IgD-negative memory B cell (primary cell): ENCODE results near the gene OR12D3. TPM values are rescaled to one million over a fixed set of nuclear protein-coding genes. Genes with fewer than 3 reads are reported as not detected.
"Not testable (repeated sequence)": the region's sequence is repeated elsewhere in the genome, so short reads cannot be mapped to it uniquely, and the experiment has no call there.

ENCODE experiments used
- H3K27ac Mint-ChIP-seq, 3 donors: one replicate each; pipeline ENCODE4 v1.8.0; 2020 to 2022; ENCODE audit warnings: mild to moderate bottlenecking in 3 of 3, mixed read lengths in 3 of 3, moderate library complexity in 1 of 3
- H3K27me3 Mint-ChIP-seq: one replicate; pipeline ENCODE4 v1.8.0; 2021; ENCODE audit warnings: mixed read lengths
- H3K36me3 Mint-ChIP-seq: one replicate; pipeline ENCODE4 v1.8.0; 2020; ENCODE audit warnings: mild to moderate bottlenecking, mixed read lengths
- H3K4me1 Mint-ChIP-seq, 3 donors: one replicate each; pipeline ENCODE4 v1.8.0; 2020 to 2022; ENCODE audit warnings: mixed read lengths in 3 of 3, mild to moderate bottlenecking in 1 of 3
- H3K4me3 Mint-ChIP-seq, 4 donors: one replicate each; pipeline ENCODE4 v1.8.0; 2020 to 2022; ENCODE audit warnings: mild to moderate bottlenecking in 4 of 4, mixed read lengths in 4 of 4, moderate library complexity in 3 of 4
- H3K9me3 Mint-ChIP-seq, 3 donors: one replicate each; pipeline ENCODE4 v1.8.0; 2020 to 2021; ENCODE audit warnings: mixed read lengths in 3 of 3, mild to moderate bottlenecking in 1 of 3
- polyA plus RNA-seq: library from polyadenylated mRNA; unstranded; fragments of 300-500 nt; fragmentation: Illumina TruSeq; gene quantifications from one replicate; pipeline ENCODE4 v1.2.3, GENCODE V29; 2021

The OR12D3 gene, protein sequence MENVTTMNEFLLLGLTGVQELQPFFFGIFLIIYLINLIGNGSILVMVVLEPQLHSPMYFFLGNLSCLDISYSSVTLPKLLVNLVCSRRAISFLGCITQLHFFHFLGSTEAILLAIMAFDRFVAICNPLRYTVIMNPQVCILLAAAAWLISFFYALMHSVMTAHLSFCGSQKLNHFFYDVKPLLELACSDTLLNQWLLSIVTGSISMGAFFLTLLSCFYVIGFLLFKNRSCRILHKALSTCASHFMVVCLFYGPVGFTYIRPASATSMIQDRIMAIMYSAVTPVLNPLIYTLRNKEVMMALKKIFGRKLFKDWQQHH
- polyA plus RNA-seq = not detected

DNA sequence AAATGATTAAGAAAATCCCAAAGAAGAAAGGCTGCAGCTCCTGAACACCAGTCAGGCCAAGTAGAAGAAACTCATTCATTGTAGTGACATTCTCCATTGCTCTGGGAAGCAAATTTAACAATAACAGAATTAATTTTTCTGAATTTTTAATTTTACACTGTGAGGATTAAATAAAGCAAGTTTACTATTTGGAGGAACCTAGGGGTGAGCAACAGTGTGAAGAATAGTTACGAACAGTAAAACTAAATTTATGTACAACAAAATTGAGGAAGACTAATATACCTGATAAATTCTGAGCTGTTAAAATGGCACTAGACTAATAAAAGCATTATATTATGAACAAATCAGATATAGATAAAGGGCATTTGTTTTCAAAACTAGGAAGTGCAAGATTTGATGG, at the start of gene OR12D3:
Gene OR12D3 (minus strand): TSS at position 101 of the 400 bp plus-strand sequence. CDS start 4 bp downstream, at position 97.
- peaks cover 0 to 7% (median 0%) of the 10 kb centered on the region in 3 donors for H3K9me3 Mint-ChIP-seq
- H3K27me3 Mint-ChIP-seq = peaks cover 1% of the 10 kb centered on the region
- no peaks in the 10 kb centered on the region for H3K36me3 Mint-ChIP-seq

DNA sequence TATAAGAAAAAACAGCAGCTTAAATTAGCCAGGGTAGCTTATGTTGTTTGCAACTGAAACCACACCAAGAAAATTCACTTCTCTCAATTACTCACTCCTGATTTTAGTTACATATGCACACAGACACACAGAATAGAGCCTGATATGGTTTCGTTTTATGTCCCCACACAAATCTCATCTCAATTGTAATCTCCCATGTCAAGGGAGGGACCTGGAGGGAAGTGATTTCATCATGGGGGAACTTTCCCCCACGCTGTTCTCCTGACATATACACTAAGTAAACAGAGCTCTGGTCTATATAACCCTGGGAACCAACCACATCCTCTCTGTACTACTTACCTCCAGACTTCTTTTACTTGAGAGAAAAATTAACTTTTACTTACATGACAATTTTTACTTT, 49.5 kb upstream of the OR12D3 start:
- H3K9me3 Mint-ChIP-seq = no peaks in the 10 kb centered on the region
- no peaks in the 10 kb centered on the region for H3K36me3 Mint-ChIP-seq
- H3K27me3 Mint-ChIP-seq = peaks cover 6% of the 10 kb centered on the region
- H3K4me1 Mint-ChIP-seq = no peaks in the 10 kb centered on the region
- H3K27ac Mint-ChIP-seq = no peak overlapping the region
- no peak overlapping the region for H3K4me3 Mint-ChIP-seq

More for the DNA sequence above, at the start of gene OR12D3:
- no peaks in the 10 kb centered on the region for H3K4me1 Mint-ChIP-seq
- no peak within 1 kb of the TSS for H3K27ac Mint-ChIP-seq
- no peak within 1 kb of the TSS for H3K4me3 Mint-ChIP-seq

DNA sequence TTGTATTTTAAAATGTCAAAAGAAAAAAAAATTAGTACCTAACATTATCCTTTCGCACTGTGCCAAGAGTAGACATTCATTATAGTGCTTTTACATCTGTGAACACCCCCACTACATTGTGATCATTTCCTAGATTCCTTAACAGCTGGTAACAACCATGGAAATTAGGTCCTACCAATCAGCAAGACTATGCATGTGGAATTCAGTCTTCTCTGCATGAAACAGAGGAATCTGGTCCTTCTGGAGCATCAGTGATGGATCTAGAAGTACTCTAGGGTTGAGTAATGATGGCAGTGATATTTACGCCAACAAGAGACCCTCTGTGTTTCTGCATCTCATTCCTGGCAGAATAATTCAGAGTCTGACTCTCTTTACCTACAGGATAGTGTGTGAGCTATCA, 49.1 kb upstream of the OR12D3 start:
- Mint-ChIP-seq H3K27me3 (peaks cover 8% of the 10 kb centered on the region), H3K27ac (no peak overlapping the region), H3K4me3 (no peak overlapping the region), H3K9me3 (no peaks in the 10 kb centered on the region), H3K36me3 (no peaks in the 10 kb centered on the region), H3K4me1 (no peaks in the 10 kb centered on the region)

DNA sequence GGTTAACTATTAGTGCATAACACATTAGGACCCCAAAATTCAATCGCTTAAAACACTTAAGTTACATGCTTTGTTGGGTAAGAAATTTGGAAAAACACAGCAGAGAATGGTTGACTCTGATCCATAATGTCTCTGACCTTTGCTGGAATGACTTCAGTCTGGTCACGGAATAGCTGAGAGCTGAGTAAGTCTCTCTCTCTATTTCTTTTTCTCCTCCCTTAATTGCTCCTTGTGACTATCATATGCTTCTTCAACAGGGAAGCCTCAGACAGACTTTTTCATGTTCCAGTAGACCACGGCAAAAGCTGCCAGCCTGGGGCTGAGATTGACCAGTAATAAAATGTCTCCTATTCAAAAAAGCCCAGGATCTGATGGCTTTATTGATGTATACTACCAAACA, 44.4 kb upstream of the OR12D3 start:
- H3K27ac Mint-ChIP-seq = no peak overlapping the region
- no peaks in the 10 kb centered on the region for H3K36me3 Mint-ChIP-seq
- no peak overlapping the region for H3K4me3 Mint-ChIP-seq
- no peaks in the 10 kb centered on the region for H3K9me3 Mint-ChIP-seq
- H3K4me1 Mint-ChIP-seq = no peaks in the 10 kb centered on the region
- peaks cover 2% of the 10 kb centered on the region for H3K27me3 Mint-ChIP-seq

DNA sequence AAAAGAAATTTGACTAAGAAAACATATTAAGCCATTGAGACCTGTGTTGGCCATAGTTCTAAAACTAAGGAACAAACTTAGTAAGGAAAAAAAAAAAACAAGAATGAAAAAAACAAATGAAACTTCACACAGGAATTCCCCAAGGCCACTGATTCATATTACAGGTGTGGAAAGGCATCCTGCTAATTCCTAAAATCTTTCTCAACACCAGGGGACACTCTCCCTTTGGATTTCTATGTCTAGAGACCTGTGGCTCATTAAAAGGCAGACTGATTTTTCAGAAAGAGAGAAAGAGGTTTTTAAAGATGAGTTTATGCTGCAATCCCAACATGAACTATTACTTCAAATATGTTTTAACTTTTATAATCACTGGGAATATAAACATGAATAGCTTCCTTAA, 39.5 kb upstream of the OR12D3 start, which contains the start of gene OR12D1:
Gene OR12D1 (plus strand): TSS at position 341 of the 400 bp plus-strand sequence.
- H3K4me1 Mint-ChIP-seq = no peaks in the 10 kb centered on the region
- H3K27ac Mint-ChIP-seq = no peak within 1 kb of the TSS
- peaks cover 0 to 8% (median 3%) of the 10 kb centered on the region in 3 donors for H3K9me3 Mint-ChIP-seq
- H3K36me3 Mint-ChIP-seq = no peaks in the 10 kb centered on the region
- H3K27me3 Mint-ChIP-seq = peaks cover 9% of the 10 kb centered on the region
- H3K4me3 Mint-ChIP-seq = no peak within 1 kb of the TSS

DNA sequence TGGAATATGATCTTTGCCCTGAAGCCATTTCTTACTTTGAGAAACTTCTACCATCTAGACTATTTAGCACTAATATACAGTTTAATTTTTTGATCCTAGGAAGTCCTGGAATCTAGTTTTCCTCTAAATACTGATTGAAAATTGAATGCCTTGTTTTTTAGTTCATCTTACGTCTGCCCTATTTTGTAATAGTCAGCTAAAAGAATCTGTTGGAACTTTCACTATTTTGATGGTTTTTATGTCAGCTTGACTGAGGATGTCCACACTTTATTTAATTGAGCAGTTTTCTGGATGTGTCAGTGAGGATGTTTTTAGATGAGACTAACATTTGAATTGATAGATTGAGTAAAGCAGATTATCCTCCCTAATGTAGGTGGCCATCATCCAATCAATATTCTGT, 28.7 kb upstream of the OR12D3 start:
- peaks cover 4% of the 10 kb centered on the region for H3K36me3 Mint-ChIP-seq
- no peak overlapping the region for H3K4me3 Mint-ChIP-seq
- peaks cover 2 to 11% (median 7%) of the 10 kb centered on the region in 3 donors for H3K9me3 Mint-ChIP-seq
- H3K4me1 Mint-ChIP-seq = no peaks in the 10 kb centered on the region
- no peak overlapping the region for H3K27ac Mint-ChIP-seq
- peaks cover 12% of the 10 kb centered on the region for H3K27me3 Mint-ChIP-seq

DNA sequence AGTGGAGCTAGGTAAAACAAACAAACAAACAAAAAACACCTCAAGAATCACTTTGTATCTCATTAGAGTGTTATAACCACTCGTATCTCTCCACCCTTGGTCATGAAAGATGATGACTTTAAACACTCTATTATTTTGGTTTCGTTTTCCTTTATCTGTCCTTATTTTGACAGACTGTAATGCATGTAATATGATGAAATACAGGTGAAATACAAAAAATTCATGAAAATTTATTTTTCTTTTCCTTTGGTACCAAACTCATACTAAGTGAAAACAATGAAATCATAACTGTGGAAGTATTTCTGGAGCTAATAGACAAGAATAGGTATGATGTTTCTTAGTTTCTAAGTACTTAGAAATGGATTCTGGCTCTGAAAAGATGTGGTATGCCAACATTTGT, 24.4 kb upstream of the OR12D3 start:
- Mint-ChIP-seq H3K36me3 (no peaks in the 10 kb centered on the region), H3K9me3 (no peaks in the 10 kb centered on the region), H3K4me3 (no peak overlapping the region), H3K27me3 (peaks cover 5% of the 10 kb centered on the region), H3K4me1 (no peaks in the 10 kb centered on the region), H3K27ac (no peak overlapping the region)

DNA sequence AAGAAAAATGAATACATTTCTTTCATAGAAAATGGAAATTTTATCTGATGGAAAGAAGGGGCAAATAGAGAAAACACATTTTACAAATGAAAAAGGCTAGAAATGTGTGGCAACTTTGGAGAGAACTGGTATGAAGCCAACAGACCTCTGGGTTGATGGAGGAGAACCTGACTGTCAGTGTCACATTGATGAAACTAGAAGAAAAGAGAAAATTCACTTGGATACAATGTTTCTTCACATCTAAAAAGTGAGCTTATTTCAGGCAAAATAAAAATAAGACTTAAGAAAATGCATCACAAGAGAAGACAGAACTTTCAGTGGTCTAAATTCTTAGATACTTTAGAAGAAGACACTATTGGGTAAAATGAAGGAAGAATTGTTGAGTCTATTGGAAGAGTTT, 20.2 kb upstream of the OR12D3 start, which contains the start of gene OR12D2:
Gene OR12D2 (plus strand): TSS at position 301 of the 400 bp plus-strand sequence. CDS start 1,069 bp downstream, outside the sequence.
- no peak within 1 kb of the TSS for H3K27ac Mint-ChIP-seq
- no peak within 1 kb of the TSS for H3K4me3 Mint-ChIP-seq
- no peaks in the 10 kb centered on the region for H3K36me3 Mint-ChIP-seq
- no peaks in the 10 kb centered on the region for H3K9me3 Mint-ChIP-seq
- H3K27me3 Mint-ChIP-seq = peaks cover 2% of the 10 kb centered on the region
- no peaks in the 10 kb centered on the region for H3K4me1 Mint-ChIP-seq

DNA sequence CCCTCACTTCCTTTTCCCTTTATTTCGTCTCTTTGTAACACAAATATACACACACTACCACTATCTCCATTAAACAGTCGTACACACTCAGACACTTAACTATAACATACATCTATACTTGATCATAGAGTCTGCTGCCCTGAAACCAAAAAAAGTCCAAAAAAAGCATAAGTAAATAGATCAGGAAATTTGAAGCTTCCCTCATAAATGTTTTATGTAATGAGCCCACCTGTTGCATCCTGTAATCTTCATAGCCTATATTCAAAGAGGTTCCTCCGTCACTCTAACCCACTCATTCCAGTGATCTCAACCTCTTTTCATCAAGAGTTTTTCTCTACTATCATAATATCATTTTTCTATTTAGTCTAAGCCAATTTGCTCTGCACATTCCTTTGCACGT, 13.4 kb upstream of the OR12D3 start:
- no peak overlapping the region for H3K4me3 Mint-ChIP-seq
- no peaks in the 10 kb centered on the region for H3K4me1 Mint-ChIP-seq
- H3K36me3 Mint-ChIP-seq = peaks cover 3% of the 10 kb centered on the region
- no peak overlapping the region for H3K27ac Mint-ChIP-seq
- peaks cover 5% of the 10 kb centered on the region for H3K27me3 Mint-ChIP-seq
- no peaks in the 10 kb centered on the region for H3K9me3 Mint-ChIP-seq

DNA sequence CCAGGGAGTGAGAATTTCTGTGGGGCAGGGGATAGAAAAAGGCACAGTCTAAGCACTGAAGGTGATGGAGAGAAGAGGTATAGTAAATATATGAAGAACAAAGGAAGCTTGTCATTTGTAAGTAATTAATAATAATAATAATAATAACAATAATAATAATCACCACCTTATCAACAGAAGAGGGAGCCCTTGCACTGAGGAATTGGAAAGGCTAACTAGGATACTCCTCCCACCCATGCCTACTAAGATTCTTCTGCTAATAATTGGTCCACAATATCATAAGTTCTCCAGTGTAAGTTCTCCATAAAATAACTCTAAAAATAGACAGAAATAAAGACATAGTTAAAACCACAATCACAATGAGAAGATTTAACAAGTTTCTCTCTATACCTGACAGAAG, 912 bp upstream of the OR12D3 start:
- Mint-ChIP-seq H3K9me3 (peaks cover 0 to 3% (median 0%) of the 10 kb centered on the region in 3 donors), H3K27ac (no peak overlapping the region), H3K27me3 (peaks cover 1% of the 10 kb centered on the region), H3K36me3 (no peaks in the 10 kb centered on the region), H3K4me3 (no peak overlapping the region), H3K4me1 (no peaks in the 10 kb centered on the region)

DNA sequence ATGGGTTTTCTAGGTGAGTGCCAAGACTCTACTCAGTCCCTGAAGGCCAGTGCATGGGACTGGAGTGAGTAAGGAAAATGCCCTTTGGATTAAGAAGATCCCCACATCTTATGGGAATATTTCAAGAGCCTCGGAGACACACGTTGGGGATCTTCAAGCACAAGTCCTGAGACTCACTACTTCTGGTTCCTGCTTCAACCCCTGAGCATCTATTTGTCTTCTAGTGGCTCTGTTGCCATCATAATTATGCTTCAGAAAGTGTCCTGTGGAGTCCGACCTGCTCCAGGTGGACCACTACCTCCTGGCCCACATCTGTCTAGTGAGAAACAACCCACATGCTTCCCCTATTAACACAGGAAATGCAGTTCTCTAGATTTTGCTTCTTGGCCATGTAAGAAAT, 6.3 kb downstream of the OR12D3 start, which contains the start of gene OR5V1:
Gene OR5V1 (minus strand): TSS at position 101 of the 400 bp plus-strand sequence. CDS start 12,670 bp downstream, outside the sequence.
- Mint-ChIP-seq H3K36me3 (no peaks in the 10 kb centered on the region), H3K27ac (no peak within 1 kb of the TSS), H3K4me3 (no peak within 1 kb of the TSS), H3K4me1 (peaks cover 0 to 1% (median 0%) of the 10 kb centered on the region in 3 donors), H3K9me3 (peaks cover 0 to 3% (median 0%) of the 10 kb centered on the region in 3 donors), H3K27me3 (no peaks in the 10 kb centered on the region)

DNA sequence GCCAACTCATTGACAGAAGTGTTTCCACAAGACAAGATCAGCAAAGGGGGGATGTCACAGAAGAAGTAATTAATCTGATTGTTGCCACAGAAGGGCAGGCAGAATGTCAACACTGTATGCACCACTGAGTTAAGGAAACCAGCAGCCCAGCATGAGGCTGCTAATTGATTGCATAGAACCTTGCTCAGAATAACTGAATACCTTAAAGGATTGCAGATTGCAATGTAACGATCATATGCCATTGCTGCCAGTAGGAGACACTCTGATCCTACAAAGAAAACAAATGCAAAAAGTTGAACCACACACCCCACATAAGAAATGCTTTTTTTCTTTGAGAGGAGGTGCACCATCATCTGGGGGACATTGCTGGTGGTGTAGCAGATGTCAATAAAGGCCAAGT, 19.5 kb downstream of the OR12D3 start:
- peaks cover 0 to 8% (median 2%) of the 10 kb centered on the region in 3 donors for H3K9me3 Mint-ChIP-seq
- H3K36me3 Mint-ChIP-seq = no peaks in the 10 kb centered on the region
- no peak overlapping the region for H3K27ac Mint-ChIP-seq
- no peaks in the 10 kb centered on the region for H3K4me1 Mint-ChIP-seq
- H3K4me3 Mint-ChIP-seq = no peak overlapping the region
- peaks cover 26% of the 10 kb centered on the region for H3K27me3 Mint-ChIP-seq

DNA sequence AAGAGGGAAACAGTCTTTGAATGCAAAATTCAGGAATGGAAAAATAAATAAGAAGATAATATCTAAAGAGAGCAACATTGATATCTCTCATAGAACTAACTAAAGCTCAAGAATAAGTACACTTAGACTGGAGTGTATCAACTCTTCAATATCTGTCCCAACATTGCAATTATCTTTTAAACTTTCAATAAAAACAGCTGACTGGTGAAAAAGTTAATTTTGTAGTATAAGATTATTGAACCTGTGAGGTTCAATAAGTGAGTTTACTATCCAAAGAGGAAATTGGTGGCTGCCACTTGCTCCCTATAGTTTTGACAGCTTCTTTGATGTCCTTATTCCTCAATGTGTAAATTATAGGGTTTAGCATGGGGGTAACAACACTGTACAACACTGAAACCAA, 20.1 kb downstream of the OR12D3 start:
- Mint-ChIP-seq H3K4me1 (no peaks in the 10 kb centered on the region), H3K27me3 (peaks cover 26% of the 10 kb centered on the region), H3K4me3 (no peak overlapping the region), H3K36me3 (no peaks in the 10 kb centered on the region), H3K27ac (no peak overlapping the region), H3K9me3 (peaks cover 0 to 8% (median 3%) of the 10 kb centered on the region in 3 donors)

DNA sequence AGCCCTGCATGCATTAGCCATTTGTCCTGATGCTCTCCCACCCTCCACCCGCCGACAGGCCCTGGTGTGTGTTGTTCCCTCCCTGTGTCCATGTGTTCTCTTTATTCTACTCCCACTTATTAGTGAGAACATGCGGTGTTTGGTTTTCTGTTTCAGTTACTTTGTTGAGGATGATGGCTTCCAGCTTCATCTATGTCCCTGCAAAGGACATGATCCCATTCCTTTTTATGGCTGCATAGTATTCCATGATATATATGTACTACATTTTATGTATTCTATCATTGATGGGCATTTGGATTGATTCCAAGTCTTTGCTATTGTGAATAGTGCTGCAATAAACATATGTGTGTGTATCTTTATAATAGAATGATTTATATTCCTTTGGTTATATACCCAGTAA, 25.7 kb downstream of the OR12D3 start:
- not testable (repeated sequence) for H3K4me3 Mint-ChIP-seq, H3K36me3 Mint-ChIP-seq, H3K27ac Mint-ChIP-seq, H3K4me1 Mint-ChIP-seq
- Mint-ChIP-seq H3K9me3 (peaks cover 0 to 10% (median 6%) of the 10 kb centered on the region in 3 donors), H3K27me3 (peaks cover 12% of the 10 kb centered on the region)

DNA sequence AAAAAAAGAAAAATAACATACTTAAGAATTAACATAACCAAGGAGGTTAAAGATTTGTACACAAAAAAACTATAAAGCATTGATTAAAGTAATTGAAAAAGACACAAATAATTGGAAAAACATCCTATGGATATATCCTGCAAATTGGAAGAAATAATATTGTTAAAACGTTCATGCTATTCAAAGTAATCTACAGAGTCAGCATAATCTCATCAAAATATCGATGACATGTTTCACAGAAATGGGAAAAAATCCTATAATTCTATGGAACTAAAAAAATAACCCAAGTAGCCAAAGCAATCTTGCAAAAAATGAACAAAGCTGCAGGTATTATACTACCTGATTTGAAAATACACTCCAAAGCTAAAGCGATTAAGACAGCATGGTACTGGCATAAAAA, 29.7 kb downstream of the OR12D3 start:
- no peak overlapping the region for H3K4me3 Mint-ChIP-seq
- H3K9me3 Mint-ChIP-seq = peaks cover 0 to 8% (median 2%) of the 10 kb centered on the region in 3 donors
- no peaks in the 10 kb centered on the region for H3K4me1 Mint-ChIP-seq
- peaks cover 1% of the 10 kb centered on the region for H3K27me3 Mint-ChIP-seq
- no peaks in the 10 kb centered on the region for H3K36me3 Mint-ChIP-seq
- H3K27ac Mint-ChIP-seq = no peak overlapping the region

DNA sequence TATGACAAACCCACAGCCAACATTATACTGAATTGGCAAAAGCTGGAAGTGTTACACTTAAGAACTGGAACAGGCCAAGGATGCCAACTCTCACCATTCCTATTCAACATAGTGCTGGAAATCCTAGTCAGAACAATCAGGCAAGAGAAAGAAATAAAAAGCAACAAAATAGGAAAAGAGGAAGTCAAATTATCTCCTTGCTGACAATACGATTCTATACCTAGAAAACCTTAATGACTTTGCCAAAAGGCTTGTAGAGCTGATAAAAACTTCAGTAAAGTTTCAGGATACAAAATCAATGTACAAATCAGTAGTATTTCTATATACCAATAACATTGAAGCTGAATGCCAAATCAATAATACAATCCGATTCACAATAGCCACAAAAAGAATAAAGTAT, 38.8 kb downstream of the OR12D3 start:
- Mint-ChIP-seq H3K9me3 (peaks cover 0 to 1% (median 0%) of the 10 kb centered on the region in 3 donors), H3K4me3 (no peak overlapping the region), H3K27me3 (peaks cover 3% of the 10 kb centered on the region), H3K4me1 (no peaks in the 10 kb centered on the region), H3K27ac (no peak overlapping the region), H3K36me3 (peaks cover 3% of the 10 kb centered on the region)
